H1 (cell line): ENCODE data around the gene EIF2B2. TPM values are rescaled to one million over a fixed set of nuclear protein-coding genes. Genes with fewer than 3 reads are reported as not detected.

Experiments
- ASH2L ChIP-seq: fragments of 200-600, 300-600 bp; sonication (generic); IDR thresholded peaks from one replicate; pipeline ENCODE4 v1.7.1; 2017; ENCODE audit warnings: low read length
- CHD1 ChIP-seq: IDR thresholded peaks from 2 replicates; pipeline ENCODE4 v1.6.1; 2012; ENCODE audit warnings: low read depth, low read length, improper control_type of control experiment
- CTBP2 ChIP-seq: IDR thresholded peaks from 2 replicates; pipeline ENCODE4 v1.7.0; 2011; ENCODE audit warnings: borderline replicate concordance, mild to moderate bottlenecking, moderate library complexity, mixed read lengths, low read length; ENCODE audit not compliant: insufficient read depth, insufficient read length
- EGR1 ChIP-seq: IDR thresholded peaks from 2 replicates; pipeline ENCODE4 v1.6.1; 2011; ENCODE audit warnings: low read depth, low read length, borderline replicate concordance
- JUN ChIP-seq: IDR thresholded peaks from 2 replicates; pipeline ENCODE4 v1.6.1; 2011; ENCODE audit warnings: low read depth, mild to moderate bottlenecking, improper control_type of control experiment, low read length
- KDM1A ChIP-seq: fragments of 200-600, 300-600 bp; sonication (generic); IDR thresholded peaks from 2 replicates; pipeline ENCODE4 v1.7.1; 2016; ENCODE audit warnings: mild to moderate bottlenecking, low read length, borderline replicate concordance
- POLR2A ChIP-seq, 2 experiments: IDR thresholded peaks; 1 replicate in 1 of 2; 2 replicates in 1 of 2; pipeline ENCODE4 v1.6.1; 2011; ENCODE audit warnings: low read depth in 2 of 2, low read length in 2 of 2, mild to moderate bottlenecking in 2 of 2; ENCODE audit errors: control extremely low read depth in 1 of 2
- RXRA ChIP-seq: IDR thresholded peaks from 2 replicates; pipeline ENCODE4 v1.6.1; 2011; ENCODE audit warnings: low read depth, mild to moderate bottlenecking, low read length, moderate library complexity; ENCODE audit not compliant: insufficient read depth
- SIN3A ChIP-seq, 2 experiments: IDR thresholded peaks in 1 of 2; conservative IDR thresholded peaks in 1 of 2; 2 replicates each; pipeline ENCODE4 v1.6.1; 2011 to 2012; ENCODE audit warnings: low read length in 2 of 2, improper control_type of control experiment in 1 of 2, low read depth in 1 of 2, mild to moderate bottlenecking in 1 of 2
- polyA plus RNA-seq, 7 experiments: library from polyadenylated mRNA; depleted of rRNA in 3 of 7; stranded (reverse) in 5 of 7; unstranded in 2 of 7; fragments of >200 nt in 5 of 7; fragments of 200-250 nt in 2 of 7; gene quantifications; 1 replicate in 5 of 7; 2 replicates in 1 of 7; 4 replicates in 1 of 7; pipeline versions ENCODE4 v1.2.1 to v1.2.3, GENCODE V29; 2011 to 2013; ENCODE audit warnings: missing spikeins in 2 of 7, mixed read lengths in 2 of 7
- total RNA-seq: library from RNA; stranded (reverse); fragmentation: NEBNext Ultra II Directional; extraction: Animal tissue kit (Norgen Biotek cat#: 25700); gene quantifications from 2 replicates; pipeline ENCODE4 v1.2.1, GENCODE V29; 2021
- TF ChIP-seq, protein P1 (sequence below): fragments of 300-600 bp; sonication (generic); IDR thresholded peaks from 2 replicates; pipeline ENCODE4 v1.7.1; 2012; ENCODE audit warnings: low read length, moderate library complexity, mild to moderate bottlenecking, inconsistent platforms; ENCODE audit not compliant: insufficient replicate concordance
- TF ChIP-seq, protein P2 (sequence below): IDR thresholded peaks from 2 replicates; pipeline ENCODE4 v1.6.1; 2011; ENCODE audit warnings: low read length, improper control_type of control experiment

The EIF2B2 gene
- total and polyA plus RNA-seq, 2 of the 8 experiments (the other 6 are each of a cell fraction or from before 2014, with no cell fraction given) = 42.6 to 79.9 TPM

DNA sequence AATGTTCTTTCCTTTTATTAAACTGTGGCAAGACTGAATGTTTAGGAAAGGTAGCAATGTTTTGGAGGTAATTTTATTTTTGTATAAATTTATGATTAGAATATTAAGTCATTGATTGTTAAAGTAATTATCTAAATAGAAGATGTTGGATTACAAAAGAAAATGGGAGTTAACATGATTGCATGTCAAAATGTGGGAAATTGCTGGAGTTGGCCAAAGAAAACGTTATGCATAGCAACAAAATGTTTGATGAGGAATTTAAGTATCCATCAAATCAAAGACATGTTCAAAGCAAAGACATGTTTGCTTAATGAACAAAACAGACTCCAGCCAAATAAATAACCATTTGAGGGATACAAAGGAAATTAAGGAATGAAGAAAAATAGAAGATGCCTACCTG, 51.7 kb downstream of the EIF2B2 start (continued):
- TF ChIP-seq, protein P1, sequence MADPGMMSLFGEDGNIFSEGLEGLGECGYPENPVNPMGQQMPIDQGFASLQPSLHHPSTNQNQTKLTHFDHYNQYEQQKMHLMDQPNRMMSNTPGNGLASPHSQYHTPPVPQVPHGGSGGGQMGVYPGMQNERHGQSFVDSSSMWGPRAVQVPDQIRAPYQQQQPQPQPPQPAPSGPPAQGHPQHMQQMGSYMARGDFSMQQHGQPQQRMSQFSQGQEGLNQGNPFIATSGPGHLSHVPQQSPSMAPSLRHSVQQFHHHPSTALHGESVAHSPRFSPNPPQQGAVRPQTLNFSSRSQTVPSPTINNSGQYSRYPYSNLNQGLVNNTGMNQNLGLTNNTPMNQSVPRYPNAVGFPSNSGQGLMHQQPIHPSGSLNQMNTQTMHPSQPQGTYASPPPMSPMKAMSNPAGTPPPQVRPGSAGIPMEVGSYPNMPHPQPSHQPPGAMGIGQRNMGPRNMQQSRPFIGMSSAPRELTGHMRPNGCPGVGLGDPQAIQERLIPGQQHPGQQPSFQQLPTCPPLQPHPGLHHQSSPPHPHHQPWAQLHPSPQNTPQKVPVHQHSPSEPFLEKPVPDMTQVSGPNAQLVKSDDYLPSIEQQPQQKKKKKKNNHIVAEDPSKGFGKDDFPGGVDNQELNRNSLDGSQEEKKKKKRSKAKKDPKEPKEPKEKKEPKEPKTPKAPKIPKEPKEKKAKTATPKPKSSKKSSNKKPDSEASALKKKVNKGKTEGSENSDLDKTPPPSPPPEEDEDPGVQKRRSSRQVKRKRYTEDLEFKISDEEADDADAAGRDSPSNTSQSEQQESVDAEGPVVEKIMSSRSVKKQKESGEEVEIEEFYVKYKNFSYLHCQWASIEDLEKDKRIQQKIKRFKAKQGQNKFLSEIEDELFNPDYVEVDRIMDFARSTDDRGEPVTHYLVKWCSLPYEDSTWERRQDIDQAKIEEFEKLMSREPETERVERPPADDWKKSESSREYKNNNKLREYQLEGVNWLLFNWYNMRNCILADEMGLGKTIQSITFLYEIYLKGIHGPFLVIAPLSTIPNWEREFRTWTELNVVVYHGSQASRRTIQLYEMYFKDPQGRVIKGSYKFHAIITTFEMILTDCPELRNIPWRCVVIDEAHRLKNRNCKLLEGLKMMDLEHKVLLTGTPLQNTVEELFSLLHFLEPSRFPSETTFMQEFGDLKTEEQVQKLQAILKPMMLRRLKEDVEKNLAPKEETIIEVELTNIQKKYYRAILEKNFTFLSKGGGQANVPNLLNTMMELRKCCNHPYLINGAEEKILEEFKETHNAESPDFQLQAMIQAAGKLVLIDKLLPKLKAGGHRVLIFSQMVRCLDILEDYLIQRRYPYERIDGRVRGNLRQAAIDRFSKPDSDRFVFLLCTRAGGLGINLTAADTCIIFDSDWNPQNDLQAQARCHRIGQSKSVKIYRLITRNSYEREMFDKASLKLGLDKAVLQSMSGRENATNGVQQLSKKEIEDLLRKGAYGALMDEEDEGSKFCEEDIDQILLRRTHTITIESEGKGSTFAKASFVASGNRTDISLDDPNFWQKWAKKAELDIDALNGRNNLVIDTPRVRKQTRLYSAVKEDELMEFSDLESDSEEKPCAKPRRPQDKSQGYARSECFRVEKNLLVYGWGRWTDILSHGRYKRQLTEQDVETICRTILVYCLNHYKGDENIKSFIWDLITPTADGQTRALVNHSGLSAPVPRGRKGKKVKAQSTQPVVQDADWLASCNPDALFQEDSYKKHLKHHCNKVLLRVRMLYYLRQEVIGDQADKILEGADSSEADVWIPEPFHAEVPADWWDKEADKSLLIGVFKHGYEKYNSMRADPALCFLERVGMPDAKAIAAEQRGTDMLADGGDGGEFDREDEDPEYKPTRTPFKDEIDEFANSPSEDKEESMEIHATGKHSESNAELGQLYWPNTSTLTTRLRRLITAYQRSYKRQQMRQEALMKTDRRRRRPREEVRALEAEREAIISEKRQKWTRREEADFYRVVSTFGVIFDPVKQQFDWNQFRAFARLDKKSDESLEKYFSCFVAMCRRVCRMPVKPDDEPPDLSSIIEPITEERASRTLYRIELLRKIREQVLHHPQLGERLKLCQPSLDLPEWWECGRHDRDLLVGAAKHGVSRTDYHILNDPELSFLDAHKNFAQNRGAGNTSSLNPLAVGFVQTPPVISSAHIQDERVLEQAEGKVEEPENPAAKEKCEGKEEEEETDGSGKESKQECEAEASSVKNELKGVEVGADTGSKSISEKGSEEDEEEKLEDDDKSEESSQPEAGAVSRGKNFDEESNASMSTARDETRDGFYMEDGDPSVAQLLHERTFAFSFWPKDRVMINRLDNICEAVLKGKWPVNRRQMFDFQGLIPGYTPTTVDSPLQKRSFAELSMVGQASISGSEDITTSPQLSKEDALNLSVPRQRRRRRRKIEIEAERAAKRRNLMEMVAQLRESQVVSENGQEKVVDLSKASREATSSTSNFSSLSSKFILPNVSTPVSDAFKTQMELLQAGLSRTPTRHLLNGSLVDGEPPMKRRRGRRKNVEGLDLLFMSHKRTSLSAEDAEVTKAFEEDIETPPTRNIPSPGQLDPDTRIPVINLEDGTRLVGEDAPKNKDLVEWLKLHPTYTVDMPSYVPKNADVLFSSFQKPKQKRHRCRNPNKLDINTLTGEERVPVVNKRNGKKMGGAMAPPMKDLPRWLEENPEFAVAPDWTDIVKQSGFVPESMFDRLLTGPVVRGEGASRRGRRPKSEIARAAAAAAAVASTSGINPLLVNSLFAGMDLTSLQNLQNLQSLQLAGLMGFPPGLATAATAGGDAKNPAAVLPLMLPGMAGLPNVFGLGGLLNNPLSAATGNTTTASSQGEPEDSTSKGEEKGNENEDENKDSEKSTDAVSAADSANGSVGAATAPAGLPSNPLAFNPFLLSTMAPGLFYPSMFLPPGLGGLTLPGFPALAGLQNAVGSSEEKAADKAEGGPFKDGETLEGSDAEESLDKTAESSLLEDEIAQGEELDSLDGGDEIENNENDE = no peak
- TF ChIP-seq CTBP2 (no peak), EGR1 (no peak), POLR2A (IDR thresholded peaks at IDR 0.05; ENCODE audit: control extremely low read depth in 1 of 2, low read depth in 2 of 2, low read length in 2 of 2) (no peak), ASH2L (no peak), KDM1A (no peak), JUN (no peak), SIN3A (conservative IDR thresholded peaks at IDR 0.05 in 1 of 2, IDR thresholded peaks at IDR 0.05 in 1 of 2; ENCODE audit: low read depth in 1 of 2, low read length in 2 of 2) (no peak), RXRA (no peak), CHD1 (no peak)
- TF ChIP-seq, protein P2, sequence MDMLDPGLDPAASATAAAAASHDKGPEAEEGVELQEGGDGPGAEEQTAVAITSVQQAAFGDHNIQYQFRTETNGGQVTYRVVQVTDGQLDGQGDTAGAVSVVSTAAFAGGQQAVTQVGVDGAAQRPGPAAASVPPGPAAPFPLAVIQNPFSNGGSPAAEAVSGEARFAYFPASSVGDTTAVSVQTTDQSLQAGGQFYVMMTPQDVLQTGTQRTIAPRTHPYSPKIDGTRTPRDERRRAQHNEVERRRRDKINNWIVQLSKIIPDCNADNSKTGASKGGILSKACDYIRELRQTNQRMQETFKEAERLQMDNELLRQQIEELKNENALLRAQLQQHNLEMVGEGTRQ = no peak
- TF ChIP-seq, all 59 proteins: peak for 0
